Measurements from ENCODE around the gene MAP3K20.

The MAP3K20 gene

GRCh38 chr2:173196638-173197037, 121.0 kb downstream of the MAP3K20 start:
- no peak for TF ChIP-seq REST (IDR thresholded peaks at IDR 0.05; ENCODE audit: insufficient read depth in 1 of 2, low read depth in 2 of 2, low read length in 2 of 2)
- TF ChIP-seq FOXP2 (optimal IDR thresholded peaks at IDR 0.05; ENCODE audit: borderline replicate concordance, extremely low read depth, extremely low read length, insufficient read depth) = no peak
- no peak for TF ChIP-seq TAF1 (IDR thresholded peaks at IDR 0.05; ENCODE audit: borderline replicate concordance, insufficient read depth, low read length)
- no peak for TF ChIP-seq POLR2AphosphoS5 (IDR thresholded peaks at IDR 0.05; ENCODE audit: low read depth, low read length)
- TF ChIP-seq SIN3A (IDR thresholded peaks at IDR 0.05; ENCODE audit: borderline replicate concordance, insufficient read depth, low read length) = no peak

- TF ChIP-seq FOXP2 (optimal IDR thresholded peaks at IDR 0.05; ENCODE audit: borderline replicate concordance, extremely low read depth, extremely low read length, insufficient read depth) = no peak
- no peak for TF ChIP-seq REST (IDR thresholded peaks at IDR 0.05; ENCODE audit: insufficient read depth in 1 of 2, low read depth in 2 of 2, low read length in 2 of 2)
- TF ChIP-seq SIN3A (IDR thresholded peaks at IDR 0.05; ENCODE audit: borderline replicate concordance, insufficient read depth, low read length) = no peak
- no peak for TF ChIP-seq POLR2AphosphoS5 (IDR thresholded peaks at IDR 0.05; ENCODE audit: low read depth, low read length)
- TF ChIP-seq TAF1 (IDR thresholded peaks at IDR 0.05; ENCODE audit: borderline replicate concordance, insufficient read depth, low read length) = no peak
Measured at GRCh38 chr2:173198327-173198726, 122.7 kb downstream of the MAP3K20 start.

GRCh38 chr2:173199294-173199693, 123.6 kb downstream of the MAP3K20 start:
- TF ChIP-seq SIN3A (IDR thresholded peaks at IDR 0.05; ENCODE audit: borderline replicate concordance, insufficient read depth, low read length) = no peak
- TF ChIP-seq POLR2AphosphoS5 (IDR thresholded peaks at IDR 0.05; ENCODE audit: low read depth, low read length) = no peak
- TF ChIP-seq REST (IDR thresholded peaks at IDR 0.05; ENCODE audit: insufficient read depth in 1 of 2, low read depth in 2 of 2, low read length in 2 of 2) = no peak
- TF ChIP-seq FOXP2 (optimal IDR thresholded peaks at IDR 0.05; ENCODE audit: borderline replicate concordance, extremely low read depth, extremely low read length, insufficient read depth) = no peak
- TF ChIP-seq TAF1 (IDR thresholded peaks at IDR 0.05; ENCODE audit: borderline replicate concordance, insufficient read depth, low read length) = no peak

GRCh38 chr2:173202570-173202969, 126.9 kb downstream of the MAP3K20 start:
- no peak for TF ChIP-seq SIN3A (IDR thresholded peaks at IDR 0.05; ENCODE audit: borderline replicate concordance, insufficient read depth, low read length)
- no peak for TF ChIP-seq TAF1 (IDR thresholded peaks at IDR 0.05; ENCODE audit: borderline replicate concordance, insufficient read depth, low read length)
- no peak for TF ChIP-seq FOXP2 (optimal IDR thresholded peaks at IDR 0.05; ENCODE audit: borderline replicate concordance, extremely low read depth, extremely low read length, insufficient read depth)
- no peak for TF ChIP-seq POLR2AphosphoS5 (IDR thresholded peaks at IDR 0.05; ENCODE audit: low read depth, low read length)
- no peak for TF ChIP-seq REST (IDR thresholded peaks at IDR 0.05; ENCODE audit: insufficient read depth in 1 of 2, low read depth in 2 of 2, low read length in 2 of 2)

- TF ChIP-seq SIN3A (IDR thresholded peaks at IDR 0.05; ENCODE audit: borderline replicate concordance, insufficient read depth, low read length) (0 out of 2 replicates have a peak, but pooled peaks have one; percentile 34), FOXP2 (optimal IDR thresholded peaks at IDR 0.05; ENCODE audit: borderline replicate concordance, extremely low read depth, extremely low read length, insufficient read depth) (peak; percentile 46), REST (IDR thresholded peaks at IDR 0.05; ENCODE audit: insufficient read depth in 1 of 2, low read depth in 2 of 2, low read length in 2 of 2) (no peak), TAF1 (IDR thresholded peaks at IDR 0.05; ENCODE audit: borderline replicate concordance, insufficient read depth, low read length) (no peak), POLR2AphosphoS5 (IDR thresholded peaks at IDR 0.05; ENCODE audit: low read depth, low read length) (peak; percentile 19; the same call in 1 of the 2 replicates)
Measured at GRCh38 chr2:173204316-173204715, 128.7 kb downstream of the MAP3K20 start.

Data from PFSK-1 (cell line).